GM10266 (cell line): Measurements from ENCODE around the gene UNC13D.
A peak's percentile ranks its signal among the peaks of the same experiment; 100 is the strongest.
"Not testable (repeated sequence)": the region's sequence is repeated elsewhere in the genome, so short reads cannot be mapped to it uniquely, and the experiment has no call there.

Experiments used
- DNase-seq: peaks from one replicate; pipeline ENCODE4 v3.0.0; 2012; ENCODE audit errors: extremely low spot score
- TF ChIP-seq, protein P1 (sequence below): IDR thresholded peaks from 2 replicates; pipeline ENCODE4 v1.5.1; 2012; ENCODE audit warnings: mild to moderate bottlenecking, low read depth; ENCODE audit not compliant: control insufficient read depth, insufficient read depth; ENCODE audit errors: missing control alignments

The UNC13D gene

DNA sequence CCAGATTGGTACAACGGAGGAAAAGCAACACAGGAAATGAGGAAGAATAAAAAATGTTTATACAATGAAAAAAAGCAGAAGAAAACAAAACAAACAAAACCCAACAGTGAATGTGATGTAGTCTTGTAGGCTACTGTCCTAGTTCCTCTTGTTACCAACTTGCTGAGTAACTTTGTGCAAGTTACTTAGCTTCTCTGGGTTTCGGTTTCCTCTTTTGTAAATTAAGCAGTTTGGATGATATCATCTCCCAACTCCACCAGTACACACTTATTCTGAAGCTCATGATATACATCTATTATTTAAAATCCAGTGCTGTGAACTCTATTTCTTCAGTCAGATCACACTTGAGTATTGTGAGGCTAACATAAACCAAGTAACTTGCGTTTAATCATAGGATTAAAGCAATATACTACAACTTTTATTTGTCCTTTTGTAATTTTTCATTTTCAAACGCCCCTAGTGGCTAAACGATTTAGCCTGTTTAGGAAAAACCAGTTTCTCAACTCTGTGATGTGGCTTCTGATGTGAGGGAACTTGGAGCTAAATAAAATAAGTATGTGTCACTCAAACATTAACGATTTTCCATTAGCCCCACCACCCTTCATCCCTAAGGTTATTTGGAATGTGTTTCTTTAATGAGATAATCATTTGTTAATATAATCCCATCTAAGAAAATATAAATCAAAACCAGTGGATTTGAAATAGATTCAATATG lies 61.0 kb downstream of the UNC13D start:
- TF ChIP-seq, protein P1, sequence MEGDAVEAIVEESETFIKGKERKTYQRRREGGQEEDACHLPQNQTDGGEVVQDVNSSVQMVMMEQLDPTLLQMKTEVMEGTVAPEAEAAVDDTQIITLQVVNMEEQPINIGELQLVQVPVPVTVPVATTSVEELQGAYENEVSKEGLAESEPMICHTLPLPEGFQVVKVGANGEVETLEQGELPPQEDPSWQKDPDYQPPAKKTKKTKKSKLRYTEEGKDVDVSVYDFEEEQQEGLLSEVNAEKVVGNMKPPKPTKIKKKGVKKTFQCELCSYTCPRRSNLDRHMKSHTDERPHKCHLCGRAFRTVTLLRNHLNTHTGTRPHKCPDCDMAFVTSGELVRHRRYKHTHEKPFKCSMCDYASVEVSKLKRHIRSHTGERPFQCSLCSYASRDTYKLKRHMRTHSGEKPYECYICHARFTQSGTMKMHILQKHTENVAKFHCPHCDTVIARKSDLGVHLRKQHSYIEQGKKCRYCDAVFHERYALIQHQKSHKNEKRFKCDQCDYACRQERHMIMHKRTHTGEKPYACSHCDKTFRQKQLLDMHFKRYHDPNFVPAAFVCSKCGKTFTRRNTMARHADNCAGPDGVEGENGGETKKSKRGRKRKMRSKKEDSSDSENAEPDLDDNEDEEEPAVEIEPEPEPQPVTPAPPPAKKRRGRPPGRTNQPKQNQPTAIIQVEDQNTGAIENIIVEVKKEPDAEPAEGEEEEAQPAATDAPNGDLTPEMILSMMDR = peak; percentile 33
- peak; percentile 75 for DNase-seq

DNA sequence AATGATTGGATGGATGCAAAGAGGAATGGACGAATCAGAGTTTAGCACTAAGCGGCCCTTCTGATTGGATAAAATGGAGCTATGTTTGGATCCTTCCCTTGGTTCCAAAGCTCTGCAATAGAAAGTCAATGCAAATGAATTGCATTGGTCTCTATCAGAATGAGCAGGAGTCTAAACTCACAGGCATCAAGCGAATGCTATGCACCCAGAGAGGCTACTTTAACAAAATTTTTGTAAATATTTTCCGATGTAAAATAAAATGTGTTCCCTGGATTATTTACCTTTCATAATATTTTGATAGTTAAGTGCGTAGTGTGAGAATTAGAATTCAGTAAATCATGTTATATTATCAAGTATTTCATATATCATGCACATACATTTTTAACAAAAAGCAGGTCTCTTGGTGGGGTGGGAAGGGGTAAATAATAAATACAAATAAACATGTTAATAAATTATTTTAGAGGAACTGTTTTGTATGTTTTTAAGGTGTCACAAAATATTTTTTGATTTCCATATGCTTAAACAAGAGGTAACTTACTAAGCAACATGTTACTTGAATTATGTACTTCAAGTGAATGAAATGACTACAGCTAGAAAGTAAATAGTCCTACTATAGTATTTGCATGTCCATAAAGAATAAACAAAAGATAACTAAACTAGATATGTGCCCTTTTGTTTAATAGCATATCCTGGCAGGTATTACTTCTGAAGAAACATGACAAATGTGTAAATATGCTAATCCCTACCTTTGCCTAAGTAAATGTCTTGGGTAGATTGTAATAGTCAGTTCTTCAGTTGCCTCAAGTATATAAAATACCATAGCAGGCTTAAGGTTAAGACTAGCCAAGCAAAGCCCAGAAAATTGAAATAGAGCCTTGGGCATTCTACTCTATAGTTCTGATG lies 64.0 kb downstream of the UNC13D start:
- TF ChIP-seq, protein P1 = no peak
- no peak for DNase-seq

DNA sequence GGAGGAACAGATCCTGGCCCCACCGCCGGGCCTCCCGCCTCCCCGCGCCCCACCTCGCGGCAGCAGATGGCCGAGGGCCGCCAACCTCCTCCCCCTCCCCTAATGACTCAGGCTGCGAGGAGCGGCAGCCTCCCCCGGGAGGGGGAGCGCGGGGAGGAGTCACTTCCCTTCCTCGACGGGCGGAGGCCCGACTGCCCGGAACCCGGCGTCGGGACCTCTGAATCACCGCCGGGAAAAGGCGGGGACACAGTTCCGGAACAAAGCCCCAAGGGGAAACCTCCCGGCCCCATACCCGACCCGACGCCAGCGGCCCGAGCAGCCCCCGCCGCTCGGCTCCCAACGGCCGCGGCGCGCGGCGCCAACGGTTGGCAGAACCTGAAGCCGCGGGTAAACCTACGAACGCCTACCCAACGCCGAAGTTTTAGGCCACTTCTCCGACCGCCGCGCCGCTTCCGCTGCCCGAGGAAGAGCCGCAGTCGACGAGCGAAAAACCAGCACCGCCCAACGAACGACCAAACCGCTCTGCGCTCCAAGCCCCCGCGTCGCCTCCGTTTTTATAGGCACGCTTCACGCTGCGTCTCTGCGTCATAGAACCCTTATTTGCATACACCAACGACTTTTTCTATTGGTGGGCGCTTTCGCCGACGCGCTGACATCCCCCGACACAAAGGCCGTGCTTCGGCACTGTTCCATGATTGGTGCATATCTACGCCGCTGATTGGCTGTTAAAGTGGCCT lies 64.8 kb downstream of the UNC13D start:
- TF ChIP-seq, protein P1 = no peak
- DNase-seq = peak; percentile 97

DNA sequence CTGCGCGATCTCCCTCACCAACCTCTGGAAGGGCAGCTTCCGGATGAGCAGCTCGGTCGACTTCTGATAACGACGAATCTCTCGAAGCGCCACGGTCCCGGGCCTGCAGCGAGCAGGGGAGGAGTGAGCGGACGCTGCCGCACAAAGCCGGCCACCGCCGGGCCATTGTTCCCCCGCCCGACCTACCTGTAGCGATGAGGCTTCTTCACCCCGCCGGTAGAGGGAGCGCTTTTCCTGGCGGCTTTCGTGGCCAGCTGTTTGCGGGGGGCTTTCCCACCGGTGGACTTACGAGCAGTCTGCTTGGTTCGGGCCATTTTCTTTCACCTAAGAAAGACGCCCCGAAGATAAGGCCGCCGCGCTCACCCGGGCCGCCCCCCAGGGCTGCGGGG lies 65.3 kb downstream of the UNC13D start:
- TF ChIP-seq, protein P1 = peak; percentile 73
- DNase-seq = peak; percentile 62

DNA sequence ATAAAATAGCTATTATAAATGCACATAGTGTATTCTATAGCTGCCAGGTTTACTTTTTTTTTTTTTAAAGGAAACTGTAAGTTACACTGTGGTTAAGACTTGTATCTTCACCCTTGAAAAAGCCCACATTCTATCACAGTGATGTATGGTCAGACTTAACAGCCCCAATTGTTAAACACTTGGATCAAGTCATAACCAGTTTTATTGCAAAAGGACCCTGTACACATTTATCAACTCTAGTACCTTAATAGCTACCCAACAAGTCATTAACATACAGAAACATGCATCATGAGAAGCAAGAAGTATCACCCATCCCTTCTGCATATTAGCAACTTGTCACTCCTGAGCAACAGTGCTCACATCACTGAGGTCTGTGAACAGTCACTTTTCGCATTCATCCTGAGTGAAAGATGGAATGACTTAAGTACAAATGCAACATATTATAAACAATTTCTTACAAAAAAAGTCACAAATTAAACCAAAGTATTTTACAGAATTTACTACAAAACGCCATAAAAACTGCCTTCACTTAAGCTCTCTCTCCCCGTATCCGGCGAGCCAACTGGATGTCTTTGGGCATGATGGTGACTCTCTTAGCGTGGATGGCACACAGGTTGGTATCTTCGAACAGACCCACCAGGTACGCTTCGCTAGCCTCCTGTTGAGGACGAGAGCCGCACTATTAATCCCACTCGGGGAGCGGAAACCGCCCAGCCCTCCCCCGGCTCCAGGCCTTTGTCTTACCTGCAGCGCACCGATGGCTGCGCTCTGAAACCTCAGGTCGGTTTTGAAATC lies 65.9 kb downstream of the UNC13D start:
- not testable (repeated sequence) for DNase-seq

DNA sequence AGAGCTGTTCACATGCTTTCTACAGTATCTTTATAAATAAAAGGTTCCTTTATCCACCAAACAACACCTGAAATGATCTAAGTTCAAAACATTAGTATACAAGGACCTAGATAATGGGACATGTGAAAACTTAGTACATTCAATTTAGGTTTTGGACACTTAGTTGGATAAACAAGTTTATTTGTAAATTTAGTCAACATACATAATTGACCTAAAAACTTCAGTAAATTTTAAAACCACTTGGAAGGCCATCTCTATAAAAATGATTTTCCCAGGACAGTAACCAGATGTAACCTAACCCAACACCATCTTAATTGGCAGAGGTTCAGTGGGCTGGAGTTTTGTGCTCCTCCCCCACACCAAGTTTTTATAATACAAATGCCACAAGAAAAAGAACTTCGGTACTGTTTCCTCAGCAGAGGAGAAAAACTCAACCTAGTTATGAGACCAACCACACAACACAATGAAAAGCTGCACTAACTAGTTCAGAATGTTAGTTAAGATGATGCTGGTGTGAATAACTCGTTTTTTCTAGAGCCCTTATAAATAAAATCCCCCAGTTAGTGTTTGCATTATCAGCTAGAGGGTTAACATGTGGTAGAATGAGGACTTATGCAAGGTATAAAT lies 66.8 kb downstream of the UNC13D start:
- DNase-seq = no peak
- TF ChIP-seq, protein P1 = no peak
